Measurements from ENCODE around the gene DIPK2A.

Gene DIPK2A

GRCh38 chr3:144015133-144015532 is 43.5 kb downstream of the DIPK2A start:
- H3F3A ChIP-seq (ENCODE audit: insufficient read depth, low read length), result no peaks in the 10 kb centered on the region
- TF ChIP-seq CTCF (IDR thresholded peaks at IDR 0.05; ENCODE audit: low read length), result no peak
- no peak for TF ChIP-seq EZH2 (IDR thresholded peaks at IDR 0.05; ENCODE audit: borderline replicate concordance, low read length)

GRCh38 chr3:144018776-144019175 is 47.2 kb downstream of the DIPK2A start:
- H3K9ac ChIP-seq (ENCODE audit: low read length), result no peak overlapping the region
- H3K4me3 ChIP-seq (ENCODE audit: low read depth, low read length, poor library complexity, severe bottlenecking), result no peak overlapping the region
- TF ChIP-seq CTCF (IDR thresholded peaks at IDR 0.05; ENCODE audit: low read length), result no peak
- no peak for TF ChIP-seq EZH2 (IDR thresholded peaks at IDR 0.05; ENCODE audit: borderline replicate concordance, low read length)
- no peak overlapping the region for H3K4me2 ChIP-seq (ENCODE audit: low read length)
- no peaks in the 10 kb centered on the region for H3K9me3 ChIP-seq (ENCODE audit: low read length)
- H3K27me3 ChIP-seq (ENCODE audit: insufficient read depth, low read length), result no peaks in the 10 kb centered on the region
- H2AFZ ChIP-seq (ENCODE audit: low read length), result no peak overlapping the region
- H4K20me1 ChIP-seq (ENCODE audit: insufficient read depth, low read length), result no peaks in the 10 kb centered on the region
- no peaks in the 10 kb centered on the region for H3K36me3 ChIP-seq (ENCODE audit: insufficient read depth, low read length)
- H3K4me1 ChIP-seq (ENCODE audit: insufficient read depth, low read length, severe bottlenecking), result no peaks in the 10 kb centered on the region
- no peak overlapping the region for H3K27ac ChIP-seq (ENCODE audit: low read depth, low read length, poor library complexity, severe bottlenecking)
- no peaks in the 10 kb centered on the region for H3F3A ChIP-seq (ENCODE audit: insufficient read depth, low read length)
- H3K79me2 ChIP-seq (ENCODE audit: insufficient read depth, low read length), result no peaks in the 10 kb centered on the region
- no peaks in the 10 kb centered on the region for H3K9me2 ChIP-seq (ENCODE audit: low read depth, low read length)

More at GRCh38 chr3:144015133-144015532, 43.5 kb downstream of the DIPK2A start:
- H3K9me2 ChIP-seq (ENCODE audit: low read depth, low read length), result 0 out of 2 replicates have a peak, but pooled peaks cover under 1% of the 10 kb centered on the region
- H3K27me3 ChIP-seq (ENCODE audit: insufficient read depth, low read length), result no peaks in the 10 kb centered on the region
- no peak overlapping the region for H3K9ac ChIP-seq (ENCODE audit: low read length)
- H3K4me2 ChIP-seq (ENCODE audit: low read length), result no peak overlapping the region
- H3K36me3 ChIP-seq (ENCODE audit: insufficient read depth, low read length), result no peaks in the 10 kb centered on the region
- H3K79me2 ChIP-seq (ENCODE audit: insufficient read depth, low read length), result no peaks in the 10 kb centered on the region
- H3K4me1 ChIP-seq (ENCODE audit: insufficient read depth, low read length, severe bottlenecking), result no peaks in the 10 kb centered on the region
- H4K20me1 ChIP-seq (ENCODE audit: insufficient read depth, low read length), result no peaks in the 10 kb centered on the region
- H3K4me3 ChIP-seq (ENCODE audit: low read depth, low read length, poor library complexity, severe bottlenecking), result no peak overlapping the region
- no peak overlapping the region for H2AFZ ChIP-seq (ENCODE audit: low read length)
- no peak overlapping the region for H3K27ac ChIP-seq (ENCODE audit: low read depth, low read length, poor library complexity, severe bottlenecking)
- no peaks in the 10 kb centered on the region for H3K9me3 ChIP-seq (ENCODE audit: low read length)
